ENCODE measurements around the gene TRIM72.
A peak's percentile ranks its signal among the peaks of the same experiment; 100 is the strongest.

Gene TRIM72

GRCh38 chr16:31213342-31213741, 577 bp upstream of the TRIM72 start:
- no peaks in the 10 kb centered on the region for H3K9me3 ChIP-seq (ENCODE audit: control insufficient read depth, low read length)
- no peak overlapping the region for H3K4ac ChIP-seq (ENCODE audit: low read depth in 1 of 2, low read length in 2 of 2)
- no peak overlapping the region for H2AFZ ChIP-seq (ENCODE audit: low read depth, low read length)
- no peak overlapping the region for H3K9ac ChIP-seq (ENCODE audit: low read length)
- 100% methylated on average over 1 of the region's 1 CpG for WGBS
- H2AK5ac ChIP-seq (ENCODE audit: low read length, severe bottlenecking), result no peak overlapping the region
- DNase-seq, result no peak
- no peak overlapping the region for H3K4me3 ChIP-seq (ENCODE audit: insufficient read depth in 1 of 2, low read depth in 1 of 2, low read length in 2 of 2)
- H3K79me1 ChIP-seq (replicated peaks; ENCODE audit: low read length, poor library complexity, severe bottlenecking), result no peaks in the 10 kb centered on the region
- no peak overlapping the region for H4K91ac ChIP-seq (ENCODE audit: low read length)
- H2BK12ac ChIP-seq (ENCODE audit: low read length in 2 of 2), result no peak overlapping the region
- no peak overlapping the region for H3K18ac ChIP-seq (ENCODE audit: low read depth in 1 of 2, low read length in 2 of 2)
- no peak overlapping the region for H2BK120ac ChIP-seq (ENCODE audit: low read depth, low read length)
- H2BK15ac ChIP-seq (ENCODE audit: low read depth, poor library complexity, severe bottlenecking), result no peak overlapping the region
- no peak overlapping the region for H4K8ac ChIP-seq (ENCODE audit: low read length)
- no peak overlapping the region for H2BK5ac ChIP-seq (ENCODE audit: low read depth, low read length, poor library complexity, severe bottlenecking)
- H3K27ac ChIP-seq (ENCODE audit: low read length, poor library complexity, severe bottlenecking), result no peak overlapping the region
- H3K27me3 ChIP-seq (ENCODE audit: control insufficient read depth in 1 of 2, insufficient read depth in 1 of 2, low read length in 2 of 2), result peaks cover 67 to 73% of the 10 kb centered on the region in 2 experiments
- no peak overlapping the region for H3K23ac ChIP-seq (ENCODE audit: low read length in 2 of 2)
- peaks cover 22% of the 10 kb centered on the region for H3K4me1 ChIP-seq (ENCODE audit: control insufficient read depth, insufficient read depth, low read depth, low read length)
- no peaks in the 10 kb centered on the region for H3K36me3 ChIP-seq (ENCODE audit: control insufficient read depth in 1 of 2, insufficient read depth in 2 of 2, low read depth in 1 of 2, low read length in 2 of 2)
- H3K14ac ChIP-seq (ENCODE audit: low read length in 2 of 2), result no peak overlapping the region
- H3K4me2 ChIP-seq (ENCODE audit: low read length, poor library complexity, severe bottlenecking), result no peak overlapping the region

GRCh38 chr16:31214708-31215286, 878 bp downstream of the TRIM72 start:
- no peak overlapping the region for H3K27ac ChIP-seq (ENCODE audit: low read length, poor library complexity, severe bottlenecking)
- H3K4ac ChIP-seq (ENCODE audit: low read depth in 1 of 2, low read length in 2 of 2), result no peak overlapping the region
- peak overlapping the region; percentile 65 for H2AFZ ChIP-seq (ENCODE audit: low read depth, low read length)
- no peaks in the 10 kb centered on the region for H3K79me1 ChIP-seq (replicated peaks; ENCODE audit: low read length, poor library complexity, severe bottlenecking)
- H3K23ac ChIP-seq (ENCODE audit: low read length in 2 of 2), result peak overlapping the region in 1 of 2 experiments; percentile 74
- no peak overlapping the region for H2AK5ac ChIP-seq (ENCODE audit: low read length, severe bottlenecking)
- H2BK5ac ChIP-seq (ENCODE audit: low read depth, low read length, poor library complexity, severe bottlenecking), result no peak overlapping the region
- no peak overlapping the region for H2BK12ac ChIP-seq (ENCODE audit: low read length in 2 of 2)
- no peak overlapping the region for H3K9ac ChIP-seq (ENCODE audit: low read length)
- peak overlapping the region in 1 of 2 experiments; percentile 46 for H3K18ac ChIP-seq (ENCODE audit: low read depth in 1 of 2, low read length in 2 of 2)
- peaks cover 66 to 69% of the 10 kb centered on the region in 2 experiments for H3K27me3 ChIP-seq (ENCODE audit: control insufficient read depth in 1 of 2, insufficient read depth in 1 of 2, low read length in 2 of 2)
- peak overlapping the region; percentile 95 for H3K4me2 ChIP-seq (ENCODE audit: low read length, poor library complexity, severe bottlenecking)
- WGBS, result 3% methylated on average over 58 of the region's 58 CpGs
- H3K4me3 ChIP-seq (ENCODE audit: insufficient read depth in 1 of 2, low read depth in 1 of 2, low read length in 2 of 2), result peak overlapping the region; percentile 33 to 60
- H3K9me3 ChIP-seq (ENCODE audit: control insufficient read depth, low read length), result no peaks in the 10 kb centered on the region
- peaks cover 22% of the 10 kb centered on the region for H3K4me1 ChIP-seq (ENCODE audit: control insufficient read depth, insufficient read depth, low read depth, low read length)
- H2BK120ac ChIP-seq (ENCODE audit: low read depth, low read length), result no peak overlapping the region
- no peak overlapping the region for H4K8ac ChIP-seq (ENCODE audit: low read length)
- no peak overlapping the region for H2BK15ac ChIP-seq (ENCODE audit: low read depth, poor library complexity, severe bottlenecking)
- no peak for DNase-seq
- no peak overlapping the region for H4K91ac ChIP-seq (ENCODE audit: low read length)
- H3K14ac ChIP-seq (ENCODE audit: low read length in 2 of 2), result peak overlapping the region in 1 of 2 experiments; percentile 2
- no peaks in the 10 kb centered on the region for H3K36me3 ChIP-seq (ENCODE audit: control insufficient read depth in 1 of 2, insufficient read depth in 2 of 2, low read depth in 1 of 2, low read length in 2 of 2)

GRCh38 chr16:31215287-31216162, 1.6 kb downstream of the TRIM72 start:
- peak overlapping the region; percentile 95 for H3K4me2 ChIP-seq (ENCODE audit: low read length, poor library complexity, severe bottlenecking)
- H3K9ac ChIP-seq (ENCODE audit: low read length), result peak overlapping the region; percentile 22
- no peaks in the 10 kb centered on the region for H3K9me3 ChIP-seq (ENCODE audit: control insufficient read depth, low read length)
- DNase-seq, result peak; percentile 54
- peaks cover 59 to 63% of the 10 kb centered on the region in 2 experiments for H3K27me3 ChIP-seq (ENCODE audit: control insufficient read depth in 1 of 2, insufficient read depth in 1 of 2, low read length in 2 of 2)
- H2AFZ ChIP-seq (ENCODE audit: low read depth, low read length), result peak overlapping the region; percentile 49
- H3K18ac ChIP-seq (ENCODE audit: low read depth in 1 of 2, low read length in 2 of 2), result no peak overlapping the region
- peak overlapping the region; percentile 33 to 60 for H3K4me3 ChIP-seq (ENCODE audit: insufficient read depth in 1 of 2, low read depth in 1 of 2, low read length in 2 of 2)
- WGBS, result under 1% methylated on average over 61 of the region's 63 CpGs
- no peak overlapping the region for H2BK5ac ChIP-seq (ENCODE audit: low read depth, low read length, poor library complexity, severe bottlenecking)
- H4K91ac ChIP-seq (ENCODE audit: low read length), result no peak overlapping the region
- H3K27ac ChIP-seq (ENCODE audit: low read length, poor library complexity, severe bottlenecking), result no peak overlapping the region
- no peak overlapping the region for H4K8ac ChIP-seq (ENCODE audit: low read length)
- no peaks in the 10 kb centered on the region for H3K36me3 ChIP-seq (ENCODE audit: control insufficient read depth in 1 of 2, insufficient read depth in 2 of 2, low read depth in 1 of 2, low read length in 2 of 2)
- H3K23ac ChIP-seq (ENCODE audit: low read length in 2 of 2), result peak overlapping the region in 1 of 2 experiments; percentile 97
- H3K79me1 ChIP-seq (replicated peaks; ENCODE audit: low read length, poor library complexity, severe bottlenecking), result no peaks in the 10 kb centered on the region
- peak overlapping the region in 1 of 2 experiments; percentile 15 for H3K14ac ChIP-seq (ENCODE audit: low read length in 2 of 2)
- peaks cover 22% of the 10 kb centered on the region for H3K4me1 ChIP-seq (ENCODE audit: control insufficient read depth, insufficient read depth, low read depth, low read length)
- H3K4ac ChIP-seq (ENCODE audit: low read depth in 1 of 2, low read length in 2 of 2), result no peak overlapping the region
- H2AK5ac ChIP-seq (ENCODE audit: low read length, severe bottlenecking), result no peak overlapping the region
- H2BK120ac ChIP-seq (ENCODE audit: low read depth, low read length), result no peak overlapping the region
- no peak overlapping the region for H2BK12ac ChIP-seq (ENCODE audit: low read length in 2 of 2)
- H2BK15ac ChIP-seq (ENCODE audit: low read depth, poor library complexity, severe bottlenecking), result no peak overlapping the region

- Histone ChIP-seq H3K18ac (ENCODE audit: low read depth in 1 of 2, low read length in 2 of 2) (no peak within 1 kb of the TSS), H2BK12ac (ENCODE audit: low read length in 2 of 2) (no peak within 1 kb of the TSS), H3K14ac (ENCODE audit: low read length in 2 of 2) (no peak within 1 kb of the TSS), H2BK15ac (ENCODE audit: low read depth, poor library complexity, severe bottlenecking) (no peak within 1 kb of the TSS), H3K4me3 (ENCODE audit: insufficient read depth in 1 of 2, low read depth in 1 of 2, low read length in 2 of 2) (no peak within 1 kb of the TSS), H3K9me3 (ENCODE audit: control insufficient read depth, low read length) (no peaks in the 10 kb centered on the region), H3K9ac (ENCODE audit: low read length) (no peak within 1 kb of the TSS), H3K4ac (ENCODE audit: low read depth in 1 of 2, low read length in 2 of 2) (no peak within 1 kb of the TSS), H3K36me3 (ENCODE audit: control insufficient read depth in 1 of 2, insufficient read depth in 2 of 2, low read depth in 1 of 2, low read length in 2 of 2) (no peaks in the 10 kb centered on the region), H2BK5ac (ENCODE audit: low read depth, low read length, poor library complexity, severe bottlenecking) (no peak within 1 kb of the TSS), H2AFZ (ENCODE audit: low read depth, low read length) (no peak within 1 kb of the TSS), H3K4me1 (ENCODE audit: control insufficient read depth, insufficient read depth, low read depth, low read length) (peaks cover 22% of the 10 kb centered on the region), H3K79me1 (replicated peaks; ENCODE audit: low read length, poor library complexity, severe bottlenecking) (no peaks in the 10 kb centered on the region), H2AK5ac (ENCODE audit: low read length, severe bottlenecking) (no peak within 1 kb of the TSS), H4K91ac (ENCODE audit: low read length) (no peak within 1 kb of the TSS), H2BK120ac (ENCODE audit: low read depth, low read length) (no peak within 1 kb of the TSS), H3K27ac (ENCODE audit: low read length, poor library complexity, severe bottlenecking) (no peak within 1 kb of the TSS), H4K8ac (ENCODE audit: low read length) (no peak within 1 kb of the TSS), H3K27me3 (ENCODE audit: control insufficient read depth in 1 of 2, insufficient read depth in 1 of 2, low read length in 2 of 2) (peaks cover 68 to 72% of the 10 kb centered on the region in 2 experiments), H3K23ac (ENCODE audit: low read length in 2 of 2) (peak within 1 kb of the TSS in 1 of 2 experiments; percentile 91), H3K4me2 (ENCODE audit: low read length, poor library complexity, severe bottlenecking) (no peak within 1 kb of the TSS)
- WGBS, result 12% methylated on average over 52 of the region's 52 CpGs
- DNase-seq, result no peak
Observed at GRCh38 chr16:31216422-31217135, 2.7 kb downstream of the TRIM72 start, which contains the start of gene PYDC1. TSS of gene PYDC1 (minus strand) at chr16:31217135. CDS start at chr16:31217028, 107 bp downstream.

Measured in mesenchymal stem cell (in vitro differentiated cells and primary cell).